HFFc6 (cell line): ENCODE measurements around the gene TCP11L1. TPM values are rescaled to one million over a fixed set of nuclear protein-coding genes. Genes with fewer than 3 reads are reported as not detected.

Experiments
- DNase-seq: peaks from one replicate; pipeline ENCODE4 v3.0.0-alpha.2; 2018
- H3K27ac Mint-ChIP-seq: 2 replicates; pipeline ENCODE4 v1.8.0; 2020; ENCODE audit warnings: mild to moderate bottlenecking, mixed read lengths
- H3K27me3 Mint-ChIP-seq: 2 replicates; pipeline ENCODE4 v1.8.0; 2021; ENCODE audit warnings: mild to moderate bottlenecking, moderate library complexity, mixed read lengths; ENCODE audit not compliant: insufficient read depth
- H3K36me3 Mint-ChIP-seq: 2 replicates; pipeline ENCODE4 v1.8.0; 2021; ENCODE audit warnings: low read depth, mixed read lengths
- H3K4me1 Mint-ChIP-seq: 2 replicates; pipeline ENCODE4 v1.8.0; 2020; ENCODE audit warnings: low read depth, mixed read lengths
- H3K4me3 Mint-ChIP-seq: 2 replicates; pipeline ENCODE4 v1.8.0; 2020; ENCODE audit warnings: mild to moderate bottlenecking, moderate library complexity, mixed read lengths
- H3K9me3 Mint-ChIP-seq: 2 replicates; pipeline ENCODE4 v1.8.0; 2020; ENCODE audit warnings: mild to moderate bottlenecking, mixed read lengths
- CTCF ChIP-seq: fragments of 200-600 bp; sonication (generic); IDR thresholded peaks from 2 replicates; pipeline ENCODE4 v1.5.0; 2021; ENCODE audit warnings: antibody characterized with exemption, mild to moderate bottlenecking
- total RNA-seq, 6 experiments: library from RNA; stranded (reverse); fragmentation: NEBNext Ultra II Directional; extraction: Animal tissue kit (Norgen Biotek cat#: 25700); gene quantifications; 2 replicates in 1 of 6; 3 replicates in 5 of 6; pipeline ENCODE4 v1.2.3, GENCODE V29; 2021

The TCP11L1 gene
- total RNA-seq, 6 experiments from 2014 or later, result 34.9 to 38.7 (median 36.9) TPM

GRCh38 chr11:33001281-33001680 is 38.1 kb upstream of the TCP11L1 start:
- H3K4me3 Mint-ChIP-seq, result no peak overlapping the region
- no peak for DNase-seq
- H3K36me3 Mint-ChIP-seq, result peaks cover 19% of the 10 kb centered on the region
- peaks cover 16% of the 10 kb centered on the region for H3K9me3 Mint-ChIP-seq
- H3K4me1 Mint-ChIP-seq, result peaks cover 15% of the 10 kb centered on the region
- peaks cover 1% of the 10 kb centered on the region; the same call in 1 of the 2 replicates for H3K27me3 Mint-ChIP-seq
- TF ChIP-seq CTCF, result no peak
- no peak overlapping the region for H3K27ac Mint-ChIP-seq

- no peak overlapping the region for H3K27ac Mint-ChIP-seq
- DNase-seq, result no peak
- peaks cover 16% of the 10 kb centered on the region for H3K9me3 Mint-ChIP-seq
- H3K4me3 Mint-ChIP-seq, result no peak overlapping the region
- peaks cover 19% of the 10 kb centered on the region for H3K36me3 Mint-ChIP-seq
- peaks cover 15% of the 10 kb centered on the region for H3K4me1 Mint-ChIP-seq
- H3K27me3 Mint-ChIP-seq, result peaks cover 3% of the 10 kb centered on the region; the same call in 1 of the 2 replicates
- no peak for TF ChIP-seq CTCF
These were observed 37.4 kb upstream of the TCP11L1 start for GRCh38 chr11:33001751-33002542.

- Mint-ChIP-seq H3K36me3 (peaks cover under 1% of the 10 kb centered on the region; the same call in 1 of the 2 replicates), H3K27me3 (peaks cover 3% of the 10 kb centered on the region), H3K4me1 (peaks cover 7% of the 10 kb centered on the region), H3K4me3 (no peak overlapping the region), H3K9me3 (peaks cover under 1% of the 10 kb centered on the region), H3K27ac (no peak overlapping the region)
- TF ChIP-seq CTCF, result no peak
- no peak for DNase-seq
These were observed 34.2 kb upstream of the TCP11L1 start for GRCh38 chr11:33005175-33005574.

- no peak overlapping the region for H3K4me3 Mint-ChIP-seq
- peaks cover 1% of the 10 kb centered on the region for H3K27me3 Mint-ChIP-seq
- no peaks in the 10 kb centered on the region for H3K9me3 Mint-ChIP-seq
- no peaks in the 10 kb centered on the region for H3K36me3 Mint-ChIP-seq
- no peak overlapping the region for H3K27ac Mint-ChIP-seq
- TF ChIP-seq CTCF, result no peak
- 0 out of 2 replicates have a peak, but pooled peaks cover under 1% of the 10 kb centered on the region for H3K4me1 Mint-ChIP-seq
- DNase-seq, result no peak
These were observed 33.4 kb upstream of the TCP11L1 start for GRCh38 chr11:33006010-33006409.

- H3K36me3 Mint-ChIP-seq, result peaks cover 11% of the 10 kb centered on the region
- H3K9me3 Mint-ChIP-seq, result no peaks in the 10 kb centered on the region
- H3K27me3 Mint-ChIP-seq, result no peaks in the 10 kb centered on the region; the same call in 1 of the 2 replicates
- DNase-seq, result no peak
- H3K4me3 Mint-ChIP-seq, result no peak overlapping the region
- H3K27ac Mint-ChIP-seq, result no peak overlapping the region
- TF ChIP-seq CTCF, result no peak
- peaks cover 49% of the 10 kb centered on the region for H3K4me1 Mint-ChIP-seq
These were observed 25.6 kb upstream of the TCP11L1 start for GRCh38 chr11:33013755-33014154.
